HG03571 (cell line): ENCODE data around the gene RASGEF1B.
A peak's percentile ranks its signal among the peaks of the same experiment; 100 is the strongest.
"Not testable (repeated sequence)": the region's sequence is repeated elsewhere in the genome, so short reads cannot be mapped to it uniquely, and the experiment has no call there.

Source experiments
- ATAC-seq: cut with Tn5 transposase; IDR thresholded peaks from one replicate; pipeline ENCODE4 v1.9.1; 2021; ENCODE audit not compliant: unreplicated experiment

Gene RASGEF1B

DNA sequence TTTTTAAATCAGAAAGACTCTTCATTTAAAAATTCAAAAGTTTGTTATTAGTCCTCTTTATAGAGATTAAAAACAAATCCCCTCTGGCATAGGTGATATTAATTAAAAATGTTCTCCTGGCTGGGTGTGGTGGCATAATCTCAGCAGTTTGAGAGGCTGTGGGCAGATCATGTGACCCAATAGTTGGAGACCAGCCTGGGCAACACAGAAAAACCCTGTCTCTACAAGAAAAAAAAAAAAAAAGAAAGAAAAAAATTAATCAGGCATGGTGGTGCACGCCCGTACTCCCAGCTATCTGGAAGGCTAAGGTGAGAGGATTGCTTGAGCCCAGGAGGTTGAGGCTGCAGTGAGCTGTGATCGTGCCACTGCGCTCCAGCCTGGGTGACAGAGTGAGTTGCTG is 38.9 kb downstream of the RASGEF1B start:
- ATAC-seq = no peak

- ATAC-seq = no peak
These were observed 39.7 kb downstream of the RASGEF1B start for GRCh38 chr4:81431971-81432370.

DNA sequence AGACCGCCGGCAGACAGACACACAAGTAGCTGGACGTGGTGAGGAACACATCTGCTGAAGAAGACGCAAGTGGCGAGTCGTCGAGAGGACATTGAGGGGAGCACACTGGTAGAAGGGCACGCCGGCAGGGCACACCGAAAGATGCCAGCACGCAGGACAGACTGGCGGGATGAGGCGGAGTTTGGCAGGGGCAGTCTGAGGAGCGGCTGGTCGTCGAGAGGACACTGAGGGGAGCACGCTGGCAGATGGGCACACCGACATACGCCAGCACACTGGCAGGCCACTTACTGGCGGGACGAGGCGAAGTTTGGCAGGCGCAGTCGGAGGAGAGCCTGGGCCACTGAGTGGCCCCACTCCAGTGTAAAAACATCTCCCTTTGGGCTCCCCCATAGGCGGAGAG is 42.1 kb downstream of the RASGEF1B start:
- ATAC-seq = no peak

DNA sequence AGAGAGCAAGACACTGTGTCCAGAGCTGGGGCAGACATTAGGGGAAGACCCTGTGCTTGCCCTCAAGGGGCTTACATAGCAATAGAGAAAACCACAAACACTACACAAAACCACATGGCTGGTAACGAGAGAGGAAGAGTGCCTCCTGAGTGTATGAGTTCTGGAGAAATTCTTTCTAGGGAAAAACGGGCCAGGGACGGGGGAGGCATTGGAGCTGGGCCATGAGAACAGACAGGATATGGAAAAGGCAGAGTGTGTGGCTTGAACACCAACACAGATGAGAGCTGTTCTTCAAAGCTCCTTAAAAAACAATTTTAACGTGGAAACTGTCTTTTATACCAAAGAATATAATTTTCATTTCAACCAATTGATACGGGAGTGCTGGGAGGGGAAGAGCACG is 42.7 kb downstream of the RASGEF1B start:
- ATAC-seq = no peak

GRCh38 chr4:81428002-81428401 is 43.7 kb downstream of the RASGEF1B start:
- no peak for ATAC-seq

- ATAC-seq = no peak
These were observed 44.3 kb downstream of the RASGEF1B start for GRCh38 chr4:81427344-81427821.

GRCh38 chr4:81426770-81427289 is 44.9 kb downstream of the RASGEF1B start:
- no peak for ATAC-seq

DNA sequence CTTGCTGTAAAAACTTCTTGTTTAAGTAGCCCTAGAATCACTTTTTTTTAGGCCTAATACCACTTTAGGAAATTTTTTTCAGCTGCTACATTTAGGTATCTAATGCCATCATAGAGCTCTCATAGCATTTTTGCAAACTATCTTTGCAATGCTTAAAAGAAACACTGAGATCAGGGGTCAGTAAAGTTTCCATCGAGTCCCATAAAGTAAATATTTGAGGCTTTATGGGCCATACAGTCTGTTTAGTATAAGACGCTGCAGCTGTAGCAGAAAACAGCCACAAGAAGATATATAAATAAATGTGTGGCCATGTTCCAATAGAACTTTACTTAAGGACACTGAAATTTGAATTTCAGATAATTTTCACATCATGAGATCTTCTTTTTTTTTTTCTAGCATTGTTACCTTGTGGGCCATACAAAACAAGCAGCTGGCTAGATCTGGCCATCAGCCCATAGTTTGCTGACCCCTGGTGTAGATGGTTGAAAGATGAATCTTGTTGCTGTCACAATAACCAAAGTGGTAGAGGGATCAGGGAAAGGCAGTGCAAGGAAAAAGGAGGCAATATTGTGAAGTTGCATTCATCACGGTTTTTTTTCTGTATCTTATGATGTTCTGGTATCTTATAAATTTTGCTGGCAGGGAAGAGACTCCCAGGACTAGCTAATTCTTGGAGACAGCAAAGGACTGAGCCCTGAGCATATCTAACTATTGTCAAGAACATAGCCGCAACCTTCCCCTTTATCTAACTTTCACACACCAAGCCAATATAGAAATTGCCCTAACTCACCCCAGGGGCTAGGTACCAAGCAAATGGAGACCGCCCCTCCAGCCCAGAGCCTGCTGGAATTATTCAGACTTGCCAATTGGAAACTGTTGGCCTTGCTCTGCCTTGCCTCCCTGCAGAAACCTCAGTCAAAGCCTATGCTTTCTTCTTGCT is 46.6 kb downstream of the RASGEF1B start:
- no peak for ATAC-seq

DNA sequence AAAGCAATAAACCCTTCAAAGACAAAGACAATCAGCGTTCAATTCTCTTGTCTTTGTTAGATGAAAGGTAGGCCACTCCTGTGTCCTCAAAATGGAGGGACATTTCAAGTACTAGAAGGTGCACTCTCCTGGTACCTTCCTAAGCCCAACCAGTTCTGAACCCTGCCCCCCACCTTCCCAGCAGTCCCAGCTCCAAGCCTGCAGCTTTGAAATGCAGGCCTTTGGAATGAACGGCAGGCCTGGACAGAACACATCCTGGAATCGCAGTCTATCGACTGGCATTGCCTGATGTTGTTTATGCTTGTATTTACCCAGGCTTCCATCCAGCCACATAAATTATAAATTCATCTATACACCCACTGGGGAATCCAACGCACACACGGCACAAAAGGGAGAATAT is 47.4 kb downstream of the RASGEF1B start:
- no peak for ATAC-seq

- no peak for ATAC-seq
These were observed 49.1 kb downstream of the RASGEF1B start for GRCh38 chr4:81422595-81422994.

DNA sequence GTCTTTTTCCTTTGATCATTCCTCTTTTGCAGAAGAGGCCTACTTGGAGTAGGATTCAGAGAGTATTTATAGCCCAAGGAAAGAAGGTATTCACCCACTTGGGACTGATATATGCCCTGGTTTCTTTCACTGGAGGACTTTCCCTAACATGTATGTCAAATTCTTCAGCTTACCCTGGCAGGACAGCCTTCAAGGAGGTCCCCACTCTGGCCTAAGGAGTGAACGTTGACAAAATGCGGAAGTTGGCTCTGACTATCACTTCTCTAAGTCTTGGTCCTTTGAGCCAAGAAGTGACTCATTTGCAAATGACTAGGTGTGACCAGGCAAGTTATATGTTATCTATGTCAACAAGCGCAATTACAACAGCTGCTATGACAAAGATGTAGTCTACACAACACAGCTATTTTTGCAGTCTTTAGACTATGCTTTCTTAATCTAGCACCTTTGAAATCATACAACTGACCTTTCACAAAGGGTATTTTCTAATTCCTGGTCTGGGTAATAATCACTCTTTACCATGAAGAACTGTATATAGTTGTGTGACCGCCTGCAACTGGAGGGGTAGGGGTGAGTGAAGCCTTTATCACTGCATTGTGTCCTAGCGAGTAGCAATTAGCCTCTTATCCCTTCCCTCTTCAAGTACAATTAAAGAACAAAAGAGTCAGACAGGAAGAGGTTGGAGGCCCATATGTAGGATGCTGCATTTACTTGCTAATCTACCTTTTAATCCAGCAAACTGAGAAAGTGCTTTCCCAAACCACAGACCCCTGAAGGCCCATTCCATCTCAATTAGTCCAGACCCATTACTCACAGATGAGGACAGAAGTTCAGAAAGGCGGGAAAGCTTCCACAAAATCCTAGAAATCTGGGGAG is 50.1 kb downstream of the RASGEF1B start:
- peak; percentile 99 for ATAC-seq

GRCh38 chr4:81418572-81418971 is 53.1 kb downstream of the RASGEF1B start:
- ATAC-seq = no peak

GRCh38 chr4:81412946-81413495 is 58.7 kb downstream of the RASGEF1B start:
- no peak for ATAC-seq

DNA sequence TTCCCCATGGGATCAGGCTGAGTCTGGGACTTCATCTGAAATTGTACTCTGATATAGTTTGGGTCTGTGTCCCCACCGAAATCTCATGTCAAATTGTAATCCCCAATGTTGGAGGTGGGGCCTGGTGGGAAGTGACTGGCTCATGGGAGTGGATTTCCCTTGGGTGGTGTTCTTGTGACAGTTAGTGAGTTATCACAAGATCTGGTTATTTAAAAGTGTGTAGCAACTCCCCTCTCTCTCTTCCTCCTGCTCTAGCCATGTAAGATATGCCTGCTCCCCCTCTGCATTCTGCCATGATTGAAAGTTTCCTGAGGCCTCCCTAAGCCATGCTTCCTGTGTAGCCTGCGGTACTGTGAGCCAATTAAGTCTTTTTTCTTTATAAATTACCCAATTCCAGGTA is 61.0 kb downstream of the RASGEF1B start:
- ATAC-seq = no peak

GRCh38 chr4:81409836-81410235 is 61.9 kb downstream of the RASGEF1B start:
- no peak for ATAC-seq

DNA sequence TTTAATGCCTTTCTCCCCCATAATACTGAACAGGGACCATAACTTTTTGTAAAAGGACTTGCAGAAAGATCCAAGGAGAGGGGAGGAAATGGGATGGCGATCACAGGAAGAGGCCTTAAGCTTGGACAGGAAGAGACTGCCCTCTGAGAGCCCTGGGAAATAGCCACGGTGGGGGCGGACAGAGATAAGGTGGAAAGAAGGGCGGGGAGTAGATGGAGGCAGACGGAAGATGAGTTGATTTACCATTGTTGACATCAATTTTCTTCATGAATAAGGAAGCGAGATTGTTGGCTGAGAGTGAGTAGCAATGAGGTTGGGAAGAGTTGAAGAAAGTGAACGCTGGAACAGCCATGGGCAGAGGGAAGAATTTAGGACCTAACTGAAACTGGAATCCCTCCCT is 63.4 kb downstream of the RASGEF1B start:
- ATAC-seq = no peak

- no peak for ATAC-seq
These were observed 64.0 kb downstream of the RASGEF1B start for GRCh38 chr4:81407726-81408125.

GRCh38 chr4:81406481-81406880 is 65.2 kb downstream of the RASGEF1B start:
- ATAC-seq = not testable (repeated sequence)

DNA sequence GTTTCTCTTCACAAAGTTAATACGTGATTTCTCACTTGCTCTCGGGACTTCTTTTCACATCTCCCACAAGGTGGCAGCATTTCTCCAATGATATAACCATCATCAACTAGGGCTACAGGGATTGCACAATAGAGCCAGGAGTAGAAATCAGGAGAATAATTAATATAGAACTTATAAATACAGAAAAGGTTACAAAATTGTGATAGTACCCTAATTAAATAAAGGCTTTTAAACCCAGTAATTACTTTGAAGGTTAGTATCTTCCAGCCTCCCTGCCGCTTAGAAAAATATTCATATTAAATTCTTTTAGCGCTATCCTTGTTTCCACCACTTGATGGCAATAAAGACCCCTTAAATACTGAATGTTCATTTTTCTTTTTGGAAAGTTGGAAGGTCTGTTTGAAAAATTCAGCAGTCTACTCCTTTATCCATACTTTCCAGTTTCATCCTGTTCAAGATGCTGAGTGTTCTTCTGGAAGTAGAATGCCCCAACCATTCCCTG is 65.8 kb downstream of the RASGEF1B start:
- peak; percentile 79 for ATAC-seq

DNA sequence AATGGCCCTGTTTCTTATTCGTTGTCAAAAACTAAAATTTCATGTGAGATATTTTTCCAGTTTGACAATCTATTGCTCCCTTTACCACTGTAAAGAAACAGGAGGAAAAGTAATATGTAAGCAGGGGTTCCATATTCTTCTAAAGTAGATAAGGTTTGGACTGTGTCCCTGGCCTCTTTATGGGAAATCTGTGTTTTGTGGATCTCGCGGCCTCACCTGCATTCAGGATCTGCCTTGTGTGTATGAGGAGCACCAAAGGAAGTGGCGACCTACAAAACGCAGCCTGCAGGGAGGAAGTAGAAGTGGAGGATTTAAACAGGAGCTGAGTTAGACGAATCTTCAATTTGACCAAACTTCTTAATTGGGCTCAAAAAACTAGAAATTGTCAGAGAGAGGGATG is 67.0 kb downstream of the RASGEF1B start:
- no peak for ATAC-seq

DNA sequence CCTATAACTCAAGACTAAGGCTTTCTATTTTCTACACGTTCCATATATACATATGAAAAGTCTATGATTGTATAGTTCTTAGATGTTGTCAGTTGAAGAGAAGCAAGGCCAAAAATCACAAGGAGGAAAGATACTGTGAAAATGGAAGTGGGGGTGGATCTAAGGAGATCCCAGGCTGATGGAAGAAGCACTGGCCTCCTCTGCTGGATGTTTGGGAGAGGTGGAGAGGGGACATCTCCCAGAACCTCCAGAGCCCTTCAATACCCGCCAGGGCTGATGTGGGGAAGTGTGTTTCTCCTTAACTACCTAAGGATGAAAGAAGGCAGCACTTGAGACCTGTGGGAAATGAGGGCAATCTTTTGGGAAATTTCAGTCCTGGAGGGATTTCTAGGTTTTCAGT is 67.4 kb downstream of the RASGEF1B start:
- no peak for ATAC-seq
